NCI-H748 treated with DMSO at 0.1 percent for 48 hours (cell line): Measurements from ENCODE around the gene SLC37A1.
"Not testable (repeated sequence)": the region's sequence is repeated elsewhere in the genome, so short reads cannot be mapped to it uniquely, and the experiment has no call there.

Experiments
- DNase-seq: peaks from one replicate; lab custom pipeline; 2025; lab: John Stamatoyannopoulos, UW

The SLC37A1 gene

DNA sequence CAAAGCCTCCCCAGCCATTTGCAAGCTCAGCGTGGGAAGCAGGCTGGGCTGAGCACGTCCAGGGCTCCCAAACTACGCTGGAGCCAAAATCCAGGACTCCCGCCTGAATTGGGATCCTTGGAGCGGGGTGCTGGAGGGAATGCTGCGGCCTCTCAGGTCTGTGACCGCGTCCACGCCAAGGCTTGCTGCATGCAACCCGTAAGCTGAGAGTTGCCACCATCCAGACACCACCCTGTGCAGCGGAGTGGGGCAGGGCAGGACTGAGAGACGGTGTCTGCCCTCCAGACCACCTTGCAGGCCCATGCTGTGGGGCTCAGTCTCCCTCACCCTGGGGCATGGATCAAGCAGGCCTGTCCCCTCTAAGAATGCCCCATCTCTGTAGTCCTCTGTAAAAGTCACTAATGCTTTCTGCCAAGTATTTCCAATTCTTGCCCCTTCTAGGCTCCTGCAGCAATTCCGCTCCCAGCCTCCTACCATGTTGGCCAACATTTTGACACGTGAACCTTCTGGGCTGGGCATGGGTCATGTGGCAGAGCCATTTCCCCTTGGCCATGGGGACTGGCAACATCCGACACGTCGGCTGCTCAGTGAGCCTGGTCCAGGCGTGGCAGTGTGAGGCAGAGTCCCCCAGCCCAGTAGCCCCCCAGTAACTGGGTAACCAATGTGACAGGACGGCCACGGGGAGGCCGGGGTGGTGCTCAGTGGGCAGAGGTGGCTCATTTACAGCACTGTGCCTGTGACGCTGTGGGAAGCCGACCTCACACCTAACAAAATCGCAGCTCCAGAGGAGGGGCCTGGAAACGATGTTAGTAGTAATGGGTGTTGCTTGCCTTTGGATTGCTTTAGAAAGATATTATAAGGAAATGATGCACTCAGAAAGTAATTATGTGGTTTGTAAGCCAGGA lies 81.9 kb downstream of the SLC37A1 start:
- DNase-seq = no peak

DNA sequence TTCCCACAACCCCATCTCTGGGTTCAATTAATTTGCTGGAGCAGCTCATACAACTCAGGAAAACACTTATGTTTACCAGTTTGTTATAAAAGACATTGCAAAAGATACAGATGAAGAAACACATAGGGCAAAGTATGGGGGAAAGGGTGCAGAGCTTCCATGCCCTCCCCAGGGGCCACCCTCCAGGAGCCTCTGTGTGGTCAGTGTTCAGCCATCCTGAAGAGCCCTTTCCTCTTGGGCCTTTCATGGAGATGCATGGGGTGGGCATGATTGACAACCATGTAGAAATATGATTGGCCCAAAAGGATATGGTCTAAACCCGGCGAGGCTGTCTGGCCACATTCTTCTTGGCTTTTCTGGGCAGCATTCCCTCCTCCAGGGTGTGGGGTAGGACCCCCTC lies 83.0 kb downstream of the SLC37A1 start:
- DNase-seq = no peak

DNA sequence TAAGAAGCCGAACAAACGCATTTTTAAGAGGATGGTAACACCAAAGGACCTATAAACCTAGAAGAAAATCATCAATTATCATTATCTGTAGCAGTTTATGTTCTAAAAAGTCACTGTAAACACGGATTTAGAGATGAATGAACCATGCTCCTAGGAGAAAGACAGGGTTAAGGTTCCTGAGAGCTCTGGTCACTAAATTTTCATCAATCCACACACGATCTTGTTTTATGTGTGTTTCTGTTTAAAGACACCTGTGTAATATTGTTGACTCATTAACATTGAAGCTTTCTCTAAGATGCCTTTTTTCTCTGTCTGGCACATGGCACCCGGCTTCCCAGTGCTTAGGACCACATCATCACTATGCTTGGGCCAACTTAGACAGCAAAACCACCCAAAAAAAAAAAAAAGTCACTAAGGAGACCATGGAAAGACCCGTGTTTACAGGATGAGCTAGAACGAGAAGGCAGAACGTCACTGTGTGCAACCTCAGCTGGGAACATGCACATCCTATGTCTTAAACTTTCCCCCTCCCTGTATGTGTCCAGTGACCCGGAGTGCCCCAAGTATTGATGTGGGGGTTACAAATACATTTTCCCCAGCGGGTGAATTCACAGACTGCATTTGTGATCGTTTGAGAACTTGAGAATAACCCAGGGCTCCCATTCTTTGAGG lies 84.0 kb downstream of the SLC37A1 start:
- DNase-seq = no peak

DNA sequence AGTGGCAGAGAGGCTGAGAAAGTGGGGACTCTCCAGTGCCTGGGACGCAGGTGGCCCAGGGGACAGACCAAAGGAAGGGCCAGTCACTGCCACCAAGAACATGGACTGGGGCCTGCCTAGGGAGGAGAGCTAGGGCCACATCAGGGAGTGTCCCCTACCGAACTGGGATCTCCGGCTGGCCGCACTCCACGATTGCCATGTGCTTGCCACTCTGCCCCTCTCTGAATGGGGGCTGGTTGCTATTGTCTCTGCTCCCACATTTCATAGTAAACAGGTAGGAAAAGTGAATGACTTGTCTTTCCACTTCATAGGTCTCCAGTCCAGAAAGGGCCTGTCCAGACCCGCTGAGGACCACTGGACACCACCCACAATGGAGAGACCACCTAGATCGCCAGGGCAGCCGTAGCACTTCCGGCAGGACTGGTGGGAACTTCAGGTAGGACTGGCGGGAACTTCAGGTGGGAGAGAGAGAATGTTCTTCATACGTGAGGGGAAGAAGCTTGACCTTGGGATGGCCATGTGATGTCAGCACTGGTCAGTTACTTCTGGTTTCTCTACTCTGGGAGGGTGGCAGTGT lies 84.6 kb downstream of the SLC37A1 start:
- no peak for DNase-seq

DNA sequence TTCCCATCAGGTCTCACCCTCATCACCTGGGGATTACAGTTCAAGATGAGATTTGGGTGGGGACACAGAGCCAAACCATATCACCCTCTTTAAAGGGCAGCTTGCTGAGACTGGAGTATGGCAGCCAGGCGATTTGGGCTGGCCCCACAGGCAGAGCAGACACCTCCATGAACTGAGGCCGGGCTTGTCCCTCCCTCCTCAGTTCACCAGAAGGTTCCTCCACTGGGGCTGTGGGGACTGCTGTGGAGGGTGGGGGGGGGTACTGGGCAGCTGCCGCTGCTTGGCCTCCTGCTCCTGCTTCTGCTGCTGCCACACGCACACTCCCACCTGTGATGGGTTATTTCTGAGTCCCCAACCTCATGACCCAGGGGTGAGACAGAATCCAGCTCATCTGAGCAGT lies 85.8 kb downstream of the SLC37A1 start:
- no peak for DNase-seq

DNA sequence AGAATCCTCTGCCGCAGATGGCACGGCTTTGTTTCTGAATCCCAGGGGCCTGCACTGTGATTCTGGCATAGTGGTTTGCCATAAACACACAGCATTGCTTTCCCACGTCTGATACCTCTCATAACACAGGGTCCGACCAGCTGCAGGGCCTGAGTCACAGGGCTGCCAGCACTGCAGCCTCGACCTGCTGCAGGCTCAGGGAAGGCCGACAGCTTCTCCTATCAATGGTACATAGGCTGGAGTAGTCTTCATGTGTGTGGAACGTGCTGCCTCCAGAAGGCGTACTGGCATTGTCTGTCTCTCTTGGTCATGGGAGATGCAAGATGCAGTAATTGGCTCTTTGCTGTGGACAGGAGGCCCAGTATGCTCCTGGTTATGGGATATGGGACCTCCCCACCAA lies 86.3 kb downstream of the SLC37A1 start:
- DNase-seq = no peak

DNA sequence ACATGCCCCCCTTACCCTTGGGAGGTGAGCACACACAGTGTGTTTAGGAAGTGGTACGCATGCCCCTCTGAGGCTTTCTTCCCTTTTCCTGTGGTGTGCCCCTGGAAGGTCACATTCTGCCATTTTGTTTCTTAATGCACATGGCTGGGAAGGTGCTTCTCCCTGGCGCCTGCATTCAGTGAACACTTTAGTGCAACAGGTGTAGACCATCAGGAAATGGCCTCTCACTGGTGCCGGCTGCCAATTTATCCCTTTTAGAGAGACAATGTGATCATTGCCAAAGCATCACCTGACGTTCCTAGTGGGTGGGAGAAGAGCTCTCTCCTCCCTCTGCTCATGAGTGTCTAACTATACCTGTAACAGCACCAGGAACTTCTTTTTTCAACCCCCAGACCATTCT lies 88.0 kb downstream of the SLC37A1 start:
- no peak for DNase-seq

DNA sequence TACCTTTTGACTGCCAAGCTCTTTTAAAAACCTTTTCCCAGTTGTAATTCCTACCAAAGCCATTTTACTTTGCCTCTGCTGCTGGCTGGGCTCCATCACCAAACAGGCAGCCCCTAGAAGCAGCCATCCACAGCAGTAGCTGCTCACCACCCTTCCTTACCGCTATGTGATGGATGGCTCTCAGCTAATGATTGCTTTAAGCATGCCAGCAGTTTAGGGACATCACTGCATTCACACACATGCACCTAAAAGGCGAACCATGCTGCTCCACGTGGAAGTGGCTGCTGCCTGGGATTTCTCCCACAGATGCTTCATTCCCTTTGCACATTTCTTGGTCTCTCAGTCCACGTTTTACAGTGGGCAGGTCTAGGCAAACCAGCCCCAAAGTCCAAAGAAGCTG lies 93.5 kb downstream of the SLC37A1 start:
- DNase-seq = no peak

DNA sequence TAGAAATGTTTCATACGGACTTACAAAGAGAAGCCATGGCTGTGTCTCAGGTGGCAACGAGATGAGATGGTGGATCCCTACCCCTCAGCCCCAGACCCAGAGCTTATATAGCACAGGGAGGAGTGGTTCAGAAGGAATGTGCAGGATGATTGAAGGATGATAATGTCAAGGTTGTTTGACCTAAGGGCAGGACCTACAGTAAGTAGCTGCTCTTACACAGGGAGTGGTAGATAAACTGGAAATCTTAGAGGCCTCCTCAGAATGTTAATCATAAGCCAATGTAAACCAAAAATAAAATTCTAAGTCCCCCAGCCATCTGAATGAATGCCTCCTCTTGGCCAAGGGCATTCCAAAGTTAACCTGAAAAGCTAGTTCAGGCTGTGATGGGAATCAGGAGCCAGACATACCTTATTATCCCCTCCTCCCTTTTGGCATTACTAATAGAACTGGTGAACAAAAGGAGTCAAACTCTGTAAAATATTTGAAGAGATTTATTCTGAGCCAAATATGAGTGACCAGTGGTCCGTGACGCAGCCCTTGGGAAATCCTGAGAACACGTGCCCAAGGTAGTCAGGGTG lies 94.0 kb downstream of the SLC37A1 start:
- DNase-seq = no peak

DNA sequence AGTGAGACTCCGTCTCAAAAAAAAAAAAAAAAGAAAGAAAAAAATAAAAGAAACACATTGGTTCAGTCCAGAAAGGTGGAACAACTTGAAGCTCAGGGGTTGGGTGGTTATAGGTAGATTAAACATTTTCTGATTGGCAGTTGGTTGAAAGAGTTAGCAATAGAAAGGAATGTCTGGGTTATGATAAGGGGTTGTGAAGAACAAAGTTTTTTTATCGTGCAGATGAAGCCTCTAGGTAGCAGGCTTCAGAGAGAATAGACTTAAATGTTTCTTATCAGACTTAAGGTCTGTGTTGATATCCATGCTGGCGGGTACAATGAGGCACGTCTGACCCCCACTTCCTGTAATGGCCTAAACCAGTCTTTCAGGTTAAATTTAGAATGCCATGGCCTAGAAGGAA lies 94.8 kb downstream of the SLC37A1 start:
- DNase-seq = no peak

DNA sequence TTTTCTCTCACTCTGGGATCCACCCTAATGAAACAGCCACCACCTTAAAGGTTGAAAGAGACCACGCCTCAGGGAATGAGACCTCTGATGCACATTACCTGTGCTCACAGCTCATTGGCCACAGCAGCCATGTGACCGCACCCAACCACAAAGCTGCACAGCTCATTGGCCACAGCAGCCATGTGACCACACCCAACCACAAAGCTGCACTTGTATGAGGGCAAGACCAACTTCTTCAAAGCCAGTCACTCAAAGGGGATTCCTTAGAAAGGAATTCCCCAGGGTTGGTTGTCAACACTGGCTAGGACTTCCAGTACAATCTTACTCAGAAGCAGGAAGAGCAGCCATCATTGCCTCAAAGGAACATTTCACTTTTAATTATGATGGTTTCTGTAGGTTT lies 96.2 kb downstream of the SLC37A1 start:
- no peak for DNase-seq

DNA sequence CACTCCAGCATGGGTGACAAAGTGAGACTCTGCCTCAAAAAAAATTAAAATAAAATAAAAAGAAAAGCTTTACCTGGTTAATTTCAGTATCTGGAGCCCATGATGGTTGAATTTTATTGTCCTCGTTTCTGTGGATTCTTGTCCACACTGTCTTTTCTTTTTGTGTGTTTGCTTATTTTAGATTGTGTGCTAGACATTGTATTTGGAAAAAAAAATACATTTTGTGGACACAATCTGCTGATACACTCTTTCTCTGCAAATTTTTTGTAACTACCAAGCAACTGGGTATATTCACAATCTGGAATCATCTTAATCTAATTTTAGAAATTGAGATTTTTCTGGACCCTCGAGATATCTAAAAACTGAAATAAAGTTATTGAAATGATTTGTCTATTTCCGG lies 98.2 kb downstream of the SLC37A1 start:
- no peak for DNase-seq

DNA sequence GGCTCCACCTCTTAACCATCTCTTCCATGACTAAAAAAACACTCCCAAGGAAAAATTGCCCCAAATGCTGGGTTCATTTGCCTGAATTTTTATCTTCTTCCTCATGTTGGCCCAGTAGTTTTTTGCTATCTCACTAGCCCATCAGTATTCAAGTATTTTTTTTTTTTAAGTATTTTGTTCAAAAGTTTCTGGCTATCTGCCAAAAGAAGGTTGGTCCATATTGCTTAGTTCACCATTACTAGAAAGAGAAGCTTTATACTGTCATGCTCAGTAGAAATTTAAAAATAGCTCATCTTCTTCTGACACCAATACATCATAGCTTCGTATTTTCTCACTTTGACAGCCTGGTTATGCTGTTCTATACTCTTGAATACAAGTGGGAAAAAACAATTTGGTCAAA lies 98.7 kb downstream of the SLC37A1 start:
- no peak for DNase-seq

DNA sequence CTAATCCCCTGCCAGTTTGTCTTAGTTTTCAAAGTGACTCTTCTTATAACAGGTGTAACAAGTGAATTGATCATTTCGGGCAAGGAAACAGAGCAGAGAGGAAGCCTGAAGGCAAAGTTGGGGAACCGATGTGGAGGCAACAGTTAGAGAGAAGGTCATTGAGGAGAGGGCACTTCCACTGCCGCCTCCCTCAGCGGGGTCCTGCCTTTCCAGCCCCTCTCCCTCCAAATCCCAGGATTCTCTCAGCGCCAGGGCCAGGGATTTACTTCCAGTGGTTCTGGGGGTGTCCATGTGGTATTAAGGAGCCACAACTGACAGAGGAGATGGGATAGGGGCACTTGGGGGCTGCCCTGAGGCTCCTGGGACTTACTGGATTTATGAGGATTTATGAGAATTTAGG lies 100.1 kb downstream of the SLC37A1 start:
- DNase-seq = no peak

DNA sequence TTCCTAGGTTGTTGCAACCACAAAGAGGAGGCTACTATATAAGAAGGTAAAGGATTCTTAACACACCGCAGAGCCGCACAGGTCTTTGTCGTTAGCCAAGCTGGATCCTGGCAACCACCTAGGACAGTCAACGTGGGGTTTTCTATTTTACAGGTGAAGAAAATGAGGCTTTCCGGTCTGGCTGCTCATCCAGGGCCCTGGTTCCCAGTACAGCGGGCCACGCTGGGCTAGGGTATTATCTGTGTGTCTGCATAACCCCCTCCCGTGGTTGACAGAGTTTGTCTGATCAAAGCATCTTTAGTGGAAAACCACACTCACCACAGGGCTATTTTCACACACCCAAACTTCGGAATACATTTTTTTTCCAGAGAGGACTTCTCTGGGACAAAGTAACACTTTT lies 100.7 kb downstream of the SLC37A1 start:
- DNase-seq = no peak

DNA sequence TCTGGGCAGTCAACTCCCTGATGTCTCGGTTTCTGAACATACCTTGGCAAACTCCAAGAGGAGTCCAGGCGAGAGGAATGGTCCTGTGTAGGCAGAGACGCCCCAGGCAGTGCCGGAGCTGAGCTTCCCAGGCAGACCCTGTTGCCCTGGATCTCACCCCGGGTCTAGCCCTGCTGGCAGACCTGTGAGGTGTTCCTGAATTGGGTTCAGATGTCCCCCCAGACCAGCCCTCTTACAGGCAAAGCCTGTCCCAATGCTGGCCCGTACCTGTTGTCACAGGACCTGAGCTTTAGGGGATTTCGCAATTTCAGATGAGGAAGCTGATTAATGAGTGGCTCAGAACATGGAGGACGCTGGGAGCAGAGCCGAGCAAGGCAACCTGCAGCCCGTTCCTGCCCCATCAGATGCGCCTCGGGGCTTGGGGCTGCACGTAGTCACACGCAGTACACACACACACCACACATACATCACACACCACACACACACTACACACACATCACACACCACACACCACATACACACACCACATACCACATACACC lies 101.2 kb downstream of the SLC37A1 start:
- DNase-seq = no peak

DNA sequence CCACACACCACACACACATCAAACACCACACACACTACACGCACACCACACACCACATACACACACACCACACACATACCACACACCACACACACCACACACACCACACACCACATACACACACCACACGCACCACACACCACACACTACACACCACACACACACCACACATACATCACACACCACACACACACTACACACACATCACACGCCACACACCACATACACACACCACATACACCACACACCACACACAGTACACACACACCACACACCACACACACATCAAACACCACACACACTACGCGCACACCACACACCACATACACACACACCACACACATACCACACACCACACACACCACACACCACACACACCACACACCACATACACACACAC lies 101.7 kb downstream of the SLC37A1 start:
- DNase-seq = not testable (repeated sequence)

DNA sequence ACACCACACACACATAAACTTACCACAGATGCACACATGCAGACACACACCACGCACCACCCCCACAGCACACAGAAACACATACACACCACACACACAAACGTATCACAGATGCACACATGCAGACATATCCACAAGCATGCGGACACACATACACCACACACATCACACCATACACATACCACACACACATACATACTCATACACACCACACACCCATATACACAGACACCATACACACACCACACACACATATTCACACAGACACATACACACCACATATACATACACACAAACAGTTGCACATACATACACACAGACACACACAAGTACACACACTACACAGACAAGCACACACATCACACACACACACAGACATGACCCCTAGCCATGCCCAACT lies 102.3 kb downstream of the SLC37A1 start:
- DNase-seq = no peak

DNA sequence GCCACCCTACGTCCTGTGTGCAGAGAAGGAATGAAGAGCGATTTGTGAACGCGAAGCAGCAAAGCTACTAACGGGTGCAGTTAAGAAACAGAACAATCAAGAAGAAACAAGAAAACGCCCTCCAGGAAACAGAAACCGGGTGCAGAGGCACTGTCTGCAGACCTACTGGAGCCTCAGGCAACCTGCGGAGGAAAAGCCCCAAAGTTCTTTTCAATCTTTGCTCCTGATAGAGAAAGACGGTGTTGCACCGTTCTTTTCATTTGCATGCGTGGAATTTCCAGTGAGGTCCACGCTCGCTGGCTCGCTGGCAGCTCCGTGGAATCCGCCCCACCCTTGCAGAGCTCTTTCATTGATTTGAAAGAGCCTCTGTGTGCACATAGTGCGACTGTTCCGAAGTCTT lies 102.8 kb downstream of the SLC37A1 start:
- no peak for DNase-seq

DNA sequence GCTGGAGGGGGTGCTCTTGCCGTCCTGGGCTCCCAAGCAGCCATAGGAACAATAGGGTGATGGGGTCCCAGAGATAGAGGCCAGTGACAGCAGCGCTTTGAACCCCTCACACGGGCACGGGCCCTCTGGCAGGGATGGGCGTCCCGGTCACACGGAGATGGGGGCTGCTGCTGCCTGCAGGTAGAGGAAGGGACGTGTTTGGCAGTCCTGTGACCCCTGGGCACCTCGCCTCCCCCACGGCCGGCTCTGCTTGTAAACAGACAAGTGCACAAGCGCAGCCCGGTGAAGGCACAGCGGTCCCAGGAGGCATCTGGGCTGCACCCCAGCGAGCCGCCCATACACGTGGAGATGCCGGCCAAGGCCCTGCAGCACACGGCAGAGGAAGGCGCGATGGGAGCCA lies 103.3 kb downstream of the SLC37A1 start:
- DNase-seq = no peak

DNA sequence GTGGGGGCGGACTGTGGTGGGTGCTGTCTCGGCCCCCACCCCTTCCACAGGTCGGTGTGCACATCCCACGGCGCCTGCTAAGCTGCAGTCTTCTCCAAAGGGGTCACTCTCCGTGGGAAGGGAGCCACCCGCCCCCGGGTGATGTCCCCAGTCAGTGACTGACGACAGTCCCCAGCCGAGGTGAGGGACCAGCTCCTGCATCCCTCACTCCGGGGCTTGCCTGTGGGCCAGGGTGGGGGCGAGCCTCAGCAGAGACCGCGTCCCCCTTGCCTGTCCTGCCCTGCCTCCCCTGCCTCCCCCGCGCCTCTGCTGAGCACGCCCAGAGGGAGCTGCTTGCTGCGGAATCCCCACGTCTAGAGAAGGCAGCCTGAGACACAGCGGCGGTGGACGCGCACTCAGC lies 103.8 kb downstream of the SLC37A1 start:
- no peak for DNase-seq

DNA sequence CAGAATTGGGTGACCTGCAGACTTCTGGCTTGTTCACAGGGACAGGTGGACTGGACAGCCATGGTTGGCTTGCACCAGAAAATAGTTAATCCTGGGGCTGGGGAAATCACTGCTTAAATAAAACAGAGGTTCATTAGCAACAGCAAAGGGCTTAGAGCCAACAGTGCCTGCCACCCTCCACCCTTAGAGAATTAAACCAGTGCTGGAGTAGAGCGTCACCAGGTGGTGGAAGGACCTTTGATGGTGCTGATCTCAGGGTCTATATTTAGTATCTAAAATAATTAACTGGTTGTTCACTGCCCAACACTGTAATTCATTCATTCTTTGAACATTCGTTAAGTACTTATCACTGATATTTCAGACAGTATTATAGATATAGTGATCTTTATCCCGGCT lies 105.1 kb downstream of the SLC37A1 start:
- no peak for DNase-seq

DNA sequence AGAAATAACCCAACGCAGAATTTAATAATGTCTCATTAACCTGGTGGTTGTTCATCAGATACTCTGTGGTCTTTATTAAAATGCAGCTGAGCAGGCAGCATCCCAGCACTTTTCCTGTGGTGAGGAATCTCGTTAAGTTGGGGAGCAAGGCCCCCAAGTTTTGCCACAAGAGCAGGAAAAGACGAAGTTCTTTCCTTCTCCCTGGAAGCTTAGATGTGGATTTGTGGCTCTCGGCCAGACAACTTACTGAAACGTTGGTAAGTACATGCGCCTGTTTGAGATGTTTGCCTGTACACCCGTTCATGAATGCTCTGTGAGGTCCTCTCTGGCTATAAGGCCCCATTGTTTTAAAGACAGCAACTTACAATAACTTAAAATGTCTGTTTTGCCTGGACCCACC lies 105.5 kb downstream of the SLC37A1 start:
- DNase-seq = no peak
